Measurements from ENCODE around the gene PCDH1. TPM values are rescaled to one million over a fixed set of nuclear protein-coding genes. Genes with fewer than 3 reads are reported as not detected.

The PCDH1 gene
- polyA plus RNA-seq, 1 experiment: 0.12 TPM

- H3K27me3 ChIP-seq (ENCODE audit: control insufficient read depth, insufficient read depth, low read length): peaks cover 79% of the 10 kb centered on the region
- POLR2A ChIA-PET: no interaction called here
- DNase-seq (ENCODE audit: low read depth, low spot score): no peak
Observed at GRCh38 chr5:141879941-141880738, 1.9 kb upstream of the PCDH1 start.

GRCh38 chr5:141879426-141879759 lies 1.2 kb upstream of the PCDH1 start:
- peaks cover 80% of the 10 kb centered on the region for H3K27me3 ChIP-seq (ENCODE audit: control insufficient read depth, insufficient read depth, low read length)
- no peak overlapping the region for H3K27ac ChIP-seq (ENCODE audit: low read depth, low read length)
- DNase-seq (ENCODE audit: low read depth, low spot score): no peak
- no peak for TF ChIP-seq CTCF (IDR thresholded peaks at IDR 0.05; ENCODE audit: low read depth, low read length)
- no peaks in the 10 kb centered on the region; the same call in 1 of the 2 replicates for H3K9me3 ChIP-seq (ENCODE audit: control insufficient read depth, insufficient read depth, low read length)
- ChIA-PET CTCF (interaction anchor here (0.6 to 8.6 kb wide), 43 partner anchors 8 to 287 kb away, joined by 3 to 169 read pairs (median 4); no protein-coding TSS in a partner anchor), POLR2A (interaction anchor here (1.0 kb wide), 1 partner anchor 187 kb away, joined by 3 read pairs; no protein-coding TSS in a partner anchor)
- no peak overlapping the region for H3K4me3 ChIP-seq (ENCODE audit: low read depth, low read length)

More at GRCh38 chr5:141879941-141880738, 1.9 kb upstream of the PCDH1 start:
- Histone ChIP-seq H3K27ac (ENCODE audit: low read depth, low read length) (no peak overlapping the region), H3K9me3 (ENCODE audit: control insufficient read depth, insufficient read depth, low read length) (no peaks in the 10 kb centered on the region; the same call in 1 of the 2 replicates), H3K4me3 (ENCODE audit: low read depth, low read length) (no peak overlapping the region)
- no peak for TF ChIP-seq CTCF (IDR thresholded peaks at IDR 0.05; ENCODE audit: low read depth, low read length)
- CTCF ChIA-PET: interaction anchor here (0.5 to 8.6 kb wide), 33 partner anchors 8 to 227 kb away, joined by 3 to 169 read pairs (median 5); no protein-coding TSS in a partner anchor

- H3K27ac ChIP-seq (ENCODE audit: low read depth, low read length): no peak overlapping the region
- no peaks in the 10 kb centered on the region; the same call in 1 of the 2 replicates for H3K9me3 ChIP-seq (ENCODE audit: control insufficient read depth, insufficient read depth, low read length)
- H3K27me3 ChIP-seq (ENCODE audit: control insufficient read depth, insufficient read depth, low read length): peaks cover 80% of the 10 kb centered on the region
- H3K4me3 ChIP-seq (ENCODE audit: low read depth, low read length): peak overlapping the region; percentile 39
- ChIA-PET POLR2A (interaction anchor here (0.6 to 1.0 kb wide), 2 partner anchors 187 to 191 kb away, joined by 3 read pairs; no protein-coding TSS in a partner anchor), CTCF (interaction anchor here (0.5 to 8.6 kb wide), 51 partner anchors 8 to 287 kb away, joined by 3 to 169 read pairs (median 4); no protein-coding TSS in a partner anchor)
- DNase-seq (ENCODE audit: low read depth, low spot score): peak; percentile 46
- peak; percentile 99 for TF ChIP-seq CTCF (IDR thresholded peaks at IDR 0.05; ENCODE audit: low read depth, low read length)
Observed at GRCh38 chr5:141878711-141879425, 658 bp upstream of the PCDH1 start.

GRCh38 chr5:141877356-141878185 lies 639 bp downstream of the PCDH1 start:
- ChIA-PET POLR2A (no interaction called here), CTCF (interaction anchor here (0.7 to 8.6 kb wide), 14 partner anchors 13 to 284 kb away, joined by 3 to 169 read pairs (median 8); no protein-coding TSS in a partner anchor)
- no peak overlapping the region for H3K27ac ChIP-seq (ENCODE audit: low read depth, low read length)
- H3K4me3 ChIP-seq (ENCODE audit: low read depth, low read length): peak overlapping the region; percentile 48
- H3K9me3 ChIP-seq (ENCODE audit: control insufficient read depth, insufficient read depth, low read length): no peaks in the 10 kb centered on the region; the same call in 1 of the 2 replicates
- H3K27me3 ChIP-seq (ENCODE audit: control insufficient read depth, insufficient read depth, low read length): peaks cover 71% of the 10 kb centered on the region
- no peak for DNase-seq (ENCODE audit: low read depth, low spot score)
- TF ChIP-seq CTCF (IDR thresholded peaks at IDR 0.05; ENCODE audit: low read depth, low read length): no peak

Data from AG04450 (cell line).